GM19193 (cell line): Measurements from ENCODE around the gene PPP1R13B.

Experiments
- POLR2A ChIP-seq: IDR thresholded peaks from 4 replicates; pipeline ENCODE4 v1.6.1; 2011; ENCODE audit not compliant: insufficient read depth, insufficient read length; ENCODE audit errors: extremely low read depth

The PPP1R13B gene

GRCh38 chr14:103834956-103835355 is 12.4 kb downstream of the PPP1R13B start:
- TF ChIP-seq POLR2A = no peak

DNA sequence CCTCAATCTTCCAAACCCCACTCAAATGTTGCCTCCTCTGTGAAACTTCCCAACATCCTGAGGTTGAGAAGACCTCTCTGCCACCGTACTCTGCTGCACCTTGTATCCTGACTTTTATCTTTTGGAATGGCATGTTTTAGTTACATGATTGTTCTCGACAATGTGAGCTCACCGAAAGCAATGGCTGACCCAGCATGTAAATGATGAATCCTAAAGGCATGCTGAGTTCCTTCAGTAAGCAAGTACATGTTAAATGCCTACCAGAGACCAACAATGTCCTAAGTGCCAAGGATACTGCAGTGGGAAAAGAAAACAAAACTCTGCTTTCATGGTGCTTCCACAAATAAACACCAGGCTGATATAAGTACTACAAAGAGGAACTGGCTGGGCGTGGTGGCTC is 13.7 kb downstream of the PPP1R13B start:
- TF ChIP-seq POLR2A = no peak

DNA sequence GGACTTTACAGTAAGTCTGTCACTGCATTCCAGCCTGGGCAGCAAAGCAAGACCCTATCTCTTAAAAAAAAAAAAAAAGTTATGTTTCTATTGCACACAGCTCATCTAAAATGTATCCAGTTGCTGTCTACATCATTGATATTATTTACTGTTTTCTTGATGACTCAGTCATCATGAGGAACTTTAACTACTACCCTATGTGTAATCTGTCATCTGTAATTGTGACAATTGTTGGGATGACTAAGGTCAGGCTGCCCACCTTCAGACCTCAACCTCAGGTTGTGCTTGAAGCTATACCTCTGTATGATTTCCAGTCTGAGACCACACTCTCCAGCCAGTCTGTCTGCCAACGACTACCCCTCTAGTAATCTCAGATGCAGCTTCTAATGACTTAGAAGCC is 15.3 kb downstream of the PPP1R13B start:
- no peak for TF ChIP-seq POLR2A

GRCh38 chr14:103830511-103831270 is 16.7 kb downstream of the PPP1R13B start:
- TF ChIP-seq POLR2A = no peak

DNA sequence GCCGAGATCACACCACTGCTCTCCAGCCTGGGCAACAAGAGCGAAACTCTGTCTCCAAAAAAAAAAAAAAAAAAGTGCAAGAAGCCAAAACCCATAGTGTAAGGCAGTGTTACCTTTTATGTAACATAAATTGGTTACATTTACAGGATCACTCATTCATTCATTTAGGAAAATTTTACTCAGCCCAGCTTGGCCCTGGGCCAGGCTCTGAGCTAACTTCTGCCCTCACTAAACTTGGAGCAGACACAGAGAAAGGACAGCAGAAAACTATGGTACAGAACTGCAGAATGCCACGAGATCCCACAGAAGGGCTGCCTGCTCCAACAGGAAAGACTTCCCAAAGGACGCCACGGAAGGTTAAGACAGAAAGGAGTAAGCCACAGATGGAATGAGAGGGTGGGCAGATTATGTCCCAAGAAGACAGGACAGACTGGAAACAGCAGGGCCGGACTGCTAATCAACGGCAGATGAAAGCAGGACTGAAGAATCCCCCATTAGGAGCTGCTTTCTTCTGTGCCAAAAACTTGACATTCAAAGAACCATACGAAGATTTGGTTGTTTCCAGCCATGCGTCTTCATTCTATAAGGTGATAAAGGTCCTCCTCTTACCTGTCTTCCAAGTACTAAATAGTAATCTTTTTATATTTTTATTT is 18.9 kb downstream of the PPP1R13B start:
- TF ChIP-seq POLR2A = no peak

- TF ChIP-seq POLR2A = no peak
Measured at GRCh38 chr14:103825101-103825500, 22.3 kb downstream of the PPP1R13B start.

DNA sequence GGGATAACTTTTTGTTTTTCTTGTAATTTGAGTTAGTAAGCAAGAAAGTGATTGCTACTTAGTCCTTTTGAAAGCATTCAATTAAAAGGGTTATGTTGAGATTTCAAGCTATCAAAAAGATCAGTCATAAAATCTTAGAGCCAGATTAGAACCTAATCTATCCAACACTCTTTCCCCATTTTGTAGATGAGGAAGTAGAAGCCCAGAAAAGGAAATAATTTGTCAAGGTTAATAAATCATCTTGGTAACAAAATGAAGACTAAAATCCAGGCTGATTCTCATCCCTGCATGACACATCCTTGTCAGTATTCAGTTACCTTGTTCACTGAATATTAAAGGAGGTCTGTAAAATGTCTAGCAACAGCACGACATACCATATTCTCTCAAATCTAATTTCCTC is 26.5 kb downstream of the PPP1R13B start:
- TF ChIP-seq POLR2A = no peak

DNA sequence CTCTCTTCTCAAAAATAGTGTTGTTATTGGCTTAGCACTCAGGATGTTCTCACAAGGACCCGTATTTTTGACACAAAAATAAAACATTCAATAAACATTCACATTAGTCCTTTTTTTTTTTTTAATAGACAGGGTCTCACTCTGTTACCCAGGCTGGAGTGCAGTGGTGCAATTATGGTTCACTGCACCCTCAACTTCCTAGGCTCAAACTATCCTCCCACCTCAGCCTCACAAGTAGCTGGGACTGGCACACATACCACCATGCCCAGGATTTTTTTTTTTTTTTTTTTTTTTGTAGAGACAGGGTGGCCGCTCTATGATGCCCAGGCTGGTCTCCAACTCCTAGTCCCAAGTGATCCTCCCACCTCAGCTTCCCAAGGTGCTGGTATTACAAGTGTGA is 27.0 kb downstream of the PPP1R13B start:
- no peak for TF ChIP-seq POLR2A

GRCh38 chr14:103819503-103820307 is 27.7 kb downstream of the PPP1R13B start:
- no peak for TF ChIP-seq POLR2A

GRCh38 chr14:103818870-103819269 is 28.5 kb downstream of the PPP1R13B start:
- no peak for TF ChIP-seq POLR2A

GRCh38 chr14:103818422-103818821 is 29.0 kb downstream of the PPP1R13B start:
- TF ChIP-seq POLR2A = no peak

- no peak for TF ChIP-seq POLR2A
Measured at GRCh38 chr14:103817595-103817994, 29.8 kb downstream of the PPP1R13B start.

GRCh38 chr14:103816991-103817390 is 30.4 kb downstream of the PPP1R13B start:
- no peak for TF ChIP-seq POLR2A

GRCh38 chr14:103815253-103815652 is 32.1 kb downstream of the PPP1R13B start:
- TF ChIP-seq POLR2A = no peak

DNA sequence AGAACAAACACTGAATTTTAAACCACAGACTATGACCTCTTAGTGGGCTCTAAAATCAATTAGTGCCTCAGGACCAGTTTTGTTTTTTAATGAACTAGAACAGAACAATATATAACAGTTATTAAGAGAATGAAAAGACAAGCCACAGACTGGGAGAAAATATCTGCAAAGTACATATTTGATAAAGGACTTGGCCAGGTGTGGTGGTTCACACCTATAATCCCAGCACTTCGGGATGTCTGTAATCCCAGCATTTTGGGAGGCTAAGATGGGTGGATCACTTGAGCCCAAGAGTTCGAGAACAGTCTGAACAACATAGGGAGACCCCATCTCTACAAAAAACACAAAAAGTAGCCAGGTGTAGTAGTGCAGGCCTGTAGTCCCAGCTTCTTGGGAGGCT is 36.2 kb downstream of the PPP1R13B start:
- no peak for TF ChIP-seq POLR2A
